Putamen (tissue), 1 donor: ENCODE data around the gene ARL5A.

Experiments used
- DNase-seq: peaks from one replicate; pipeline ENCODE4 v3.0.0-alpha.2; 2016; ENCODE audit warnings: low spot score

Gene ARL5A

DNA sequence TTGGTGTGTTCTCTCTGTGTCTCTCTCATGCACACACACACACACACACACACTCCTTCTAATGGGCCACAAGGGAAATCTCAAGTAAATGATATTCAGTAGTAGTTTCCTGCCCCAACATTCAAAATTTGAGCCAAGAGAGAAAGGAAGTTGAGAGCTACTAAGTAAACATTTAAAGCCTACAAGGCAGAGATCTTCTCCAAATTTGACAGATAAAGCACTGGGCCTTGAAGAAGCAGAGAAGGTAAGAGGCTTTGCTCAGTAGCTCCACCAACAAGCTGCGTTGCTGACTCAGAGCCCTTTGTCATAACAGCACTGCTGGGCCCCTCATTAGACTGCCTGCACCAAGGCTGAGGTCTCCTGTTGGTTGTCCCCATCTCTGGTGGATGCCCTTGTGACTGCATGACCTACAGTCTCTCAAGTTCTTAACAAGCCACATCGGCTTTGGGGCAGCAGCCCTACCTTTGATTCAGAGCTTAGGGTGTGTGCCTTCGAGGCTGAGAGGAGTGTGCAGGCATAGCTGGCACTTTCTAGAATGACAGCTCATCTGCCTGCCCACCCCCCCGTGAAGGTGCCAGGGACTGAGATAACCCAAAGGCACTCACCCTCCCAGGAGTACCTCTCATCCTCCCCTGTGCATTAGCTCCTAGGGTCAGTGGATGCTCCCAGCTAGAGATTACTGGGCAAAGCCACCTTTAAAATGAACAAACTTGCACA lies 61.6 kb downstream of the ARL5A start:
- DNase-seq, result no peak

DNA sequence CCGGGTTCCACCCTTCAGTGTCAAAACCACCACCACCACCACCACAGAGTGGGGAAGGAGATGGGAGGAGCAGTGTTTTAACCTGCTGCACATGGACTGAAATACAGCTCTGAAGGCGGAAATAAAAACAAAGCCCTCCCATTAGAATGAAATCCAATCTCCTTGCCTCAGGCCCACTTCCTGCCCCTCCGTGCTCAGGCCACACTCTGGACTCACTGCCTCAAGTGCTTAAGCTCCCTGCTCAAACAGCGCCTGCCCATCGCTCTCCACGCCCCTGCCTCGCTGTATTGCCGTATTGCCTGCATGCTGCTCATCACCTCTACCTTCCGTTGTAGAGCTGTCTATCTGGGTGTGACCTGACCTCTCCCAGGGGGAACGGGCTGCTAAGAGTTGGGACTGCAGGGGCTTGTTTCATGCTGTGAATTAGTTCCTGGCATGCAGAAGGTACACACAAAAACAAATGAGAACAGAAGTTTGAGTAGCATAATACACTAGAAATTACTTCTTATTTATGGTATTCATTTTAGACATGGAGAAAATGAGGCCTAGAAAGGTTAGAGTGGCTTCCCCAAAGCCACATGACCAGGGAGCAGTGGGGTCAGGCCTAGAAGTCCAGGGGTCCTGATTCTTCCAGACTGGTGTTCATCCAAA lies 62.3 kb downstream of the ARL5A start:
- no peak for DNase-seq

DNA sequence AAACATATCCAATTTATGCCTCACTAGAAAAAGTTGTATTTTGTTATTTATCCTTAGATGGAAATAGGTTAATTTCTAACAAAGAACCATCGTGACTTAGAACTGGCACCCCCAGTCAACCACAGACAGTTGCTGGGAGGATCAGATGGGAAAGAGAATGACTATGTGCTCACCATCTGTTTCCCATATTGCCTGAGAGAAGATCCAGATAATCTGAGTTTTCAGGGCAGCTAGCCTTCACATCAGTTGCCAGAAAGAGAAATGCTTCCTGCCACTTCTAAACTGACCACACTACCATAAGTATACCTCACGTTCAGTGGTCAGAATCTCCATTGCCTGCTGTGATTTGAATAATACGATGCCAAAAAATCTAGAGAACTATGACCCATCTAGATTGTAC lies 65.5 kb downstream of the ARL5A start:
- DNase-seq, result no peak

DNA sequence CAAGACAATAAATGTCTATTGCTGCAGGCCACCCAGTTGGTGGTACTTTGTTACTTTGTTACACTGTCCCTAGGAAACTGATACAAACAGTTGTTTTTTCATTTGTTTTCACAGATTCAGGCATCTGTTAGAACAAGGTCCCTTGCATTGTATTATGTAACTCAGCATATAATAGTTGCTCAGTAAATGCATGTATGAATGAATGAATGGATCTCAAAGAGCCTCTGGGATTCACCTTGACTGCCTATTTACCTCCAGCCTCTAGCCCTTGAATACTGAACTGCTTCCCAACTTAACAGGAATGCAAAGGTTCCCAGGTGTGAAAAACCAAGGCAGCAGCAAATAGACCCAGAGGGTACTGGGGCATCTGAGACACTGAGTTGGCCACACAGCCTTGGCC lies 66.5 kb downstream of the ARL5A start:
- DNase-seq, result no peak

DNA sequence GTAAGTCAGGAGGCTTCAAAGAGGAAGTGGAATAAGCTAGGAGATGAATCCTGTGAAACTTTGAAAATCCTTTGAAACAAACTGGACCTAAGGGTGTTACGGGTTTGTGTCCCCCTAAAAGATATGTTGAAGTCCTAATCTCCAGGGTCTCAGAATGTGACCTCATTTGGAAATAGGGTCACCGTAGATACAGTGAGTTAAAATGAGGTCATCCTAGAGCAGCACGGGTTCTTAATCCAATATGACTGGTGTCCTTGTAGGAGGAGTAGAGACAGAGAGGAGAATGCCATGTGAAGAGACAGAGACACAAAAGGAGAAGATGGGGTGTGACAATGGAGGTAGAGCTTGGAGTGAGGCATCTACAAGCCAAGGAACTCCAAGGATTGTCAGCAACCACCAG lies 67.0 kb downstream of the ARL5A start:
- no peak for DNase-seq

DNA sequence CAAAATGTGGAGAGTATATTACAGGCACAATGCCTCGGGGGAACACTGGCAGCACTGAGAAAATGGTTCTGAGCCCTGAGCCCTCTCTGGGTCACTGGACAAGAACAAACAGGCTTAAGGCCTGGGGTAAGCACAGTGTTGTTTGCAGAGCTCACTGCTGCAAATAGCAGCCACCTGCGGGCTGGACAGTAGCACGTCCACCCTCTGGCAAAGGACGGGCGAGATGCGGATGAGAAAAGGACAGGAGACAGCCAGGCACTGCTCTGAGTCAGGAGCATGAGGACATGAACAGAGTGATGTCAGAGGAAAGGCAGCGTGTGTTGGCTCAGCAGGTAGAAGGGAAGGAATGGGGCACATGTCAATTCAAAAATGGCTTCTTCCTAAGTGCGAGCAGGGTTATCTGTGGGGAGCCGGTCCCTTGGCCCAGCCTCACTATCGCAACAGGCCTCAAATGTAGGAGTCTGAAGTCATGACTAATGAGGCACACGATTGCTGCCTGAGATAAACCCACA lies 68.0 kb downstream of the ARL5A start:
- DNase-seq, result no peak

DNA sequence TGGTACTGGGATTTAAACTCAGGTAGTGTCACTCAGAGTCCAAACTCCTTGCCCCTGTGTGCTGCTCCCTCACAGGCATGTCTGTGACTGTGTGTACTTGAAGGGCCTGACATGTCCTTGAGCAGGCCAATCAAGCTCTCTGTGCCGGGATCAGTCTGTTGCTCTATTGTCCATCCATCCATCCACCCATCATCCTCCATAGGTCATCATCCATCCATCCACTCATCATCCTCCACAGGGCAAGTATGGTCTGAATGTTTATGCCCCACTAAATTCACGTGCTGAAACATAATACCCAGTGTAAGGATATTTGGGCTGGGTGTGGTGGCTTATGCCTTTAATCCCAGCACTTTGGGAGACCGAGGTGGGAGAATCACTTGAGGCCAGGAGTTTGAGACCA lies 69.5 kb downstream of the ARL5A start:
- DNase-seq, result no peak

DNA sequence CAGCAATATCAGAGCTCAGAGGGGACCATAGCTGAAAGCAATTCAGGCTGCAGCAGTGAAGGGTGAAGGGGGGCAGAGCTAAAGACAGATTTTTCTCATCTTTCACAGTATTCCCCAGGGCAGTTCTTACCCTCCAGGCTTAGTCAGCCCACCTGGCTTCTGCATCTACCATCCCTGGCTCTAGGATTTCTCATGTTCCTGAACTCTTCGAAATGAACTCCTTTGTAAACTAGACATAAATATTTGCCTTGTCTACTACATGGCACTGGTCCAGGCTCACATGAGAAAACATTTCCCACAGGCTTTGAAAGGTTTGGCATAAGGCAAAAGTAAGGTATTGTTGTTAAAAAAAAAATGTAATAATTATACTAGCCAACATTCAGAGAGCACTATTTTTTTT lies 70.4 kb downstream of the ARL5A start:
- DNase-seq, result no peak

DNA sequence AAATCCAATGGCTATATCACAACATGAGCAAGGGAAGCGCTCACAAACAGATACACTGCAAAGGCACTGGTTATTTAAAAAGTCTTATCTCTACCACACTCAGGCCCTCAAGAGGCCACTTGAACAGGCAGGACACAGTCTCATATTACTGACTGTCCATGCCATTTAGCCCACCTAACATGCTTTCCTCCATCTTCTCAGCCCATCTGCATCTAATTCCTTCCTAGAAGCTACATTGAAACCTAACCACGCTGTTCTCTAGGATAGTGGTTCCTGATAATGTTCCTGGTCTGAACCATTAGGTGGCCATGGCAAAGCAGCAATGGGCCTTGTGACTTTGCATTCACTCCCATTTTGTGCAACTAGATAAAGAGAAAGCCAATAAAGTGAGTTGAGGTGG lies 71.4 kb downstream of the ARL5A start:
- no peak for DNase-seq

DNA sequence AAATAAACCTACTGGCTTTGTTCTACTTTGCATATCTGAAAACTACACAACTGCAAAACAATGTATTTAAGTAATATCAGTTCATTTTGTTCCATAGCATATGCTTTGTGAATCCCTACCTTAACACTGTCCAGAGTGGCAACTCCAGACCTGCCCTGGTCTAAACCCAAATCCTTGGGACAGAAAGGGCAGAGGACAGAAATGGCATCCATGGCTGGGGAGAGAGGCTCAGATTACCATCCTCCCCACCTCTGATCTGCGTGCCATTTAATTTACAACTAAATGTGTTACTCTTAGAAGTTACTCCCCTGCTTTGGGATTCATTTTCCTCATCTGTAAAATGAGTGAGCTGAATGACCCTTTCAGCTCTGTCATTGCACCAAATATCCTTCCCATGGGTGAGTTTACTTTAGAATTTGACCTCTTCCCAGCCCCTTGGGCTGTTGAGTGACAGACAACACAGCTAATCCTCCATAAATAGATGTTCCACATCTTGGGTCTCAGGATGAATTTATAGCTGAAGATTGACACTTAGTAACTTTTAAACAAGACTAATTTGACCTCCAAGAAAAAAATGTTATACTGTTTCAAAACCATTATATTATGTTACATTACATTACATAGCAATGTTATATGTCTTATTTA lies 73.8 kb downstream of the ARL5A start:
- DNase-seq, result no peak

DNA sequence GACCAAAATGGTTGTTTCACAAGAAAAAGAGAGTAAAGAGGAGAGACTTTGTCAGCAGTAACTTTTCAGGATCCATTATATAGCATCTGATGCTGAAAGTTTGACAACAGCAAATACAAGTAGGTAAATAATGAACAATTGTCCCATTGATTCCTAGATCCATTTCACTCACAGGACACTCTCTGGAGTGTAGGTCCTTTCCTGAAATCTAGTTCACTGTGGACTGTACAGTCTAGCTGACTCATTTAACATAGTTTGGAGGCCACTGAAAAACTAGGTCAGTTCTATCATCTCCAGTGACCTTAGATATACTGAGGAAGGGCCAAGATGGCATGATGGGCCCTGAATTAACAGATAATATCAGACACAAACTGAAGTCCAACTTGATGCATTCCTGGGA lies 74.7 kb downstream of the ARL5A start:
- no peak for DNase-seq
